IPS DF 19.7 (cell line): Measurements from ENCODE around the gene TNFAIP2.
A peak's percentile ranks its signal among the peaks of the same experiment; 100 is the strongest.

Experiments
- DNase-seq: peaks from one replicate; pipeline ENCODE4 v3.0.0-alpha.2; 2013; ENCODE audit warnings: low read depth, low spot score

TNFAIP2 gene

GRCh38 chr14:103122947-103123633 is at the start of gene TNFAIP2:
Gene TNFAIP2 (plus strand): TSS chr14:103123461. CDS start chr14:103126458, 2,997 bp downstream.
- DNase-seq = no peak

DNA sequence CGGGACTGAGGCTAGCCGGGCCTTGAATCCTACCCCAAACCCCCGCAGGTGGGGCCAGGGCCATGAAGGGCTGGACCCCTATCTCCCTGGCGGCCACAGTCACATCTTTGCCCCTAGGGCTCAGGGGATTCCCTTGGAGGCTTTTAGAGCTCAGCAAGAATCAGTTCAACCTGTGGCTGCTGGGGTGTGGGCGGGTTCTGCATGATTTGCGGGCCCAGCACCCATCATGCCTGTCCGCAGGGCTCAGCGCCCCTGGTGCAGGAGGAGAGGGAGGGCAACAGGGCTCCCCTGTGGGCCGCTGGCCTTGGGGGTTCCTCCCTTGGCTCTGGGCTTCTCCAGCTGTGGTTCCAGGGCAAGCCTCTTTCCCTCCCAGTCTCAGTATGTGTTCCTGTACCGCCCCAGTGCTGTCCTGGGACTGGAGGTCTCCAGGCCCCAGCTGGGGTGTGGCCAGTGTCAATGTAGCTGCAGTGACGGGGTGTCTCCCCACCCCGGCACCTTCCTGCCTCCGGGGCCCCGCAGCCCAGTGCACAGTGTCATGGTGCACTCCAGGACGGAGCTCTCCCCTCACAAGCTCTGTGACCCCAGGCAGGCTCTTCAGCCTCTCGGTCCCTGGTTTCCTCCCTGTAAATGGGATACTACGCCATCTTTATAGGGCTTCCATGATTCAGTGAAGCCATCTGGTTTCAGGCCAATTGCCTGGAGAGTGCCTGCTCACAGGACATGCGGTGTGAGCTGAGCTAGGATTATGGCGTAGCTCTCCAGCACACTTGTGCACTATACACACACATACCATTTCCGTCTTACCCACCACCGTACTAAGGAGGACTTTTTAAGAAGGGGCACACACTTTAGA is 49.2 kb upstream of the TNFAIP2 start:
- no peak for DNase-seq

GRCh38 chr14:103074729-103075367 is 48.4 kb upstream of the TNFAIP2 start:
- DNase-seq = no peak

DNA sequence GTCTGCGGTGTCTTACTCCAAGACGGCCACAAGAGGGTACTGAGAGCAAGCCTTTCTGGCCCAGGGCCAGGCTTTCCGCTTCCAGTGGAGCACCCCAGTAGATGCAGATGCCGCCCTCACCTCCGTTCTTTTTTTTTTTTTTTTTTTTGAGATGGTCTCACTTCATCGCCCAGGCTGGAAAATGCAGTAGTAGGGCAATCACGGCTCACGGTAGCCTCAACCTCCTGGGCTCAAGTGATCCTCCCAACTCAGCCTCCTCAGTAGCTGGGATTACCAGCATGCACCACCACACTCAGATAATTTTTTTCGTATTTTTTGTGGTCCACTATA is 44.9 kb upstream of the TNFAIP2 start:
- peak; percentile 56 for DNase-seq

DNA sequence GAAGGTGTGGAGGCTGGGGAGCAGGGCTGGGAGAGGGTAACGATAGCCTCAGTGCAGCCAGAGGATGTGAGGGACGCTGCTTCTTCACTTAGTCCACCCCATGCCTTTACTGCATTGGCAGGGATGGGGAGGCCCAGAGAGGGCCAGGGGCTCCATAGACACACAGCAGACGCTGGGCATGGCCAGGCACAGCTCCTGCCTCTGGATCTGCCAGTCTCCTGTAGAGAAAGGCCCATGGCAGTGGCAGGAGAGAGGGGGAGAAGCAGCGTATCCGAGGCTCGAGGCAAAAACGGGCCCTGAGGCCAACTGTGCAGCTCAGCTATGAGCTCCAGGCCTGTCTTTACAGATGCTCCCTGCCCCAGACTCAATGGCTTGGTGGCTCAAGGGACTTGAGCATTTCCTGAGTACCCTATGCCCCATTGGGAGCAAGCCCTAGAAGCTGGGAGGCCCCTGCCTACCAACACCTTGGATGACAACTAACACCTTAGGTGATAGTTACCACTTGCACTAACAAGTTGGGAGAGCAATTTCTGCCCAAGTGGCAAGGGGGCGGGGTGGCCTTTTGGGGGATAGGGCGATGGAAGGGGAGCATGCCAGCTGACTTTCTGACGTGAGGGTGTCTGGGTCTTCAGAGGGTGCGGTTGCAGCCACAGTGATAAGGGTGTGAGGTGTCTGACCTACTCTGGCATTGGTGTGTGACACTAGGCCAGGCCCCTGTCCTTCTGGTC is 44.2 kb upstream of the TNFAIP2 start:
- DNase-seq = no peak

GRCh38 chr14:103081951-103082350 is 41.3 kb upstream of the TNFAIP2 start:
- no peak for DNase-seq

- DNase-seq = no peak
These were observed 39.0 kb upstream of the TNFAIP2 start, which contains the start of gene LBHD2 for GRCh38 chr14:103084021-103084919. Gene LBHD2 (plus strand): TSS chr14:103084210. CDS start chr14:103086013, 1,803 bp downstream.

GRCh38 chr14:103085106-103086091 is 37.9 kb upstream of the TNFAIP2 start:
- no peak for DNase-seq

GRCh38 chr14:103086771-103087342 is 36.4 kb upstream of the TNFAIP2 start:
- DNase-seq = no peak

GRCh38 chr14:103087343-103087835 is 35.9 kb upstream of the TNFAIP2 start:
- no peak for DNase-seq

DNA sequence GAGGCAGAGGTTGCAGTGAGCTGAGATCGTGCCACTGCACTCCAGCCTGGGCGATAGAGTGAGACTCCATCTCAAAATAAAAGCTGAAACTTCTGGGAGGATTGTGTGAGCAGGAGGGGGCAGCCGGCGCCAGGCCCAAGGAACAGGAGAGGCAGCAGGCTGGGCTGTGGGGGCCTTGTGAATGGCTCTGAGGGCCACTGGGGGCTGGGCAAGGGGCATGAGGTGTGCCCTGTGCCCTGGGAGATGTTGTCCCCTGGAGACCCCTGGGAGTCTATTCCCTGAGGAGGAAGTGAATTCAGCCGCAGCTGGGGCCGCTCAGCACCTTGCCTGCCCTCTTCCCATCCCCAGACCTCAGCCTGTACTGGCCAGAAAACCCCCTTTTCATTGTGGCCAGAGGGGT is 34.3 kb upstream of the TNFAIP2 start:
- no peak for DNase-seq

GRCh38 chr14:103089386-103090335 is 33.6 kb upstream of the TNFAIP2 start:
- no peak for DNase-seq

GRCh38 chr14:103090481-103091020 is 32.7 kb upstream of the TNFAIP2 start:
- DNase-seq = no peak

DNA sequence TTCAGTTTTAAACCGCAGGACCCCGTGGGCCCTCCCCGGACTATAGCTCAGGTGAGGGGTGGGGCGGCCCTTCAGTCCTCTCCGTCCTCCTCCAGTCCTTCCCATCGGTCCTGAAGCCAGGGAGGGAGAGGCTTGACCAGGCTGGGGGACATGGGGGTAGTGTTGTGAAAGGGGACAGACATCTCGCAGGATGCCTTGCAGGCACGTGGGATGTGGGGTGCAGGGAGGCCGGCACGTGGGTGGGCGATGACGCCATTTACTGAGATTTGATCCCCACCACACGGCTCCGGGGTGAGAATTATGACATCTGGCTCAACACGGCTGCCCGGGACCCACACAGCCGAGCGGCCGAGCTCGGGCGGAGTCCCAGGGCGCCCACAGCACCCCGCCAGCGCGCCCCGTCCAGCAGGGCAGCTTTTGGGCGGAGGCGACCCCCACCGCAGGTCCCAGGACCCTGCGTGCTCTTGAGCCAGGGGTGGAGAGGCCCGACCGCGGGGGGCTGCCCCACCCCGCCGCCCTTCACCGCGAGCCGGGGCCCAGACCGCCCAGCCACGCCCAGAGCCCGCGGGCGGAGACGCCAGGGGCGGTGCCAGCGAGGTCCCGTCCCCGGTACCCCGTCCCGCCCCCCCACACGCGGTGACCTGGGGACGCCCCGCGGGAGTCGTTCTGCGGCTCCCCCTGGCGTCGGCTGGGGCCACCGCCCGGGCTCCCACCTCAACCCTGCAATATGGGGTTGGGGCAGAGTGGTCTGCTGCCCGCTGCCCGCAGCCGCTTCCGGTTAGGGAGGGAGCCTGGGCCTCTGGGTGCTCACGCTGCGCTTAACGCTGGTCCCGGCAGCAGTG is 32.0 kb upstream of the TNFAIP2 start:
- DNase-seq = no peak

DNA sequence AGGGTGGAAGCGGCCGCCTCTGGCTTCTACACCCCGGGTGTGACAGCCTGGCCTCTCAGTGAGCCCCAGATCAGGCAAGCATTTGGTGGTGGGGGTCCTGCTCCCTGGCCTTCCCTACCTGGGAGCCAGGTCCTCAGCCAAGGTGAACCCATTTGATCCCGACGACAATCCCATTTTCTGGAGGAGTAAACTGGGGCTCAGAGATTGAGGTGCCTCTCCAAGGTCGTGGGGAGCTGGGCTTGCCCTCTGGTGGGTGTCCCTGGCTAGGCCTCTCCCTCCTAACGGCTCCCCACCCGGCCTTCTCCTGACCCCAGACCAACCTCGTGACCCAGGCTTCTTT is 31.4 kb upstream of the TNFAIP2 start:
- no peak for DNase-seq

DNA sequence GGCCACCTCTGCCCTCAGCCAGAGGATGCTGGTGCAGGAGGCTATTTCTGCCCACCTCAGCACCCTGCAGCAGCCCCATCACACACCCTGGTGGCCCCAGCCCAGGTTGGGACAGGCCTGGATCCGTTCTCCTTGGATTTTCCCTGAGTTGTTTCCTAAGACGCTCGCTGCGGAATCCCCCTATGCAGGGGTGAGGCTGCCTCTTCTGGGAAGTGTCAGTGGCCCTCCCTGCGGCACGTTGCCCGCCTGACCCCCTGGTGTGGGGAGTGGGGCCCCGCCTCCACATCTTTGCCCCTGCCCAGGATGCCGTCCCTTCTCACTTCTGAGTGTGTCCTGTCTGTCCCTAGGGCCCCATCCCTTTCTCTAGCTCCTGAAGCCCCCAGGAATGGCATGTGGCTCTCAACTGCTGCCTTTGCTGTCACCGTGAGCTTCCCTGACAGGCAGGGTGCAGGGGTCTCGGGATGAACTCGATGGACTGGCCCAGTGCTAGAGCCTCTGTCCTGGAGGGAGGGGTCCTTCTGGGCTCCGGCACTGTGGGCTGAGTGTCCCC is 29.3 kb upstream of the TNFAIP2 start:
- no peak for DNase-seq
